GDM1 (cell line): Measurements from ENCODE around the gene ZBTB16.
A peak's percentile ranks its signal among the peaks of the same experiment; 100 is the strongest.

ENCODE experiments used
- DNase-seq: peaks from one replicate; lab custom pipeline; 2025; lab: John Stamatoyannopoulos, UW

The ZBTB16 gene

DNA sequence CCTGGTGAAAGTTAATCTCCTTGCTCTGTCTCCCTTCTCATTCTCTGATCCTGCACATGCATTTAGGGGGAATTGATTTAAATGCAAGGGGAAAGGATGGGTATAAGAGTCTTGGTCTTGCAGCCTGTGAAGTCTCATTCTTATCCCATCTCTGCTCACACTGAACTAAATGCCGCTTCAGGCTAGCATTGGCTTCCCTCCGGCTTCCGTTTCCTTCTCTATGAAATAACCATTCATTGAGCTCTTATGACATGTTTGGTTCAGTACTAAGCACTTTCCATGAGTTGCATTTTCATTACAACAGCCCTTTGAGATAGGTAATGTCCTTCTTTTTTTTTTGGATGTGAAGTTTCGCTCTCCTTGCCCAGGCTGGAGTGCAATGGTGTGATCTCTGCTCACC, 5.6 kb downstream of the ZBTB16 start:
- no peak for DNase-seq

DNA sequence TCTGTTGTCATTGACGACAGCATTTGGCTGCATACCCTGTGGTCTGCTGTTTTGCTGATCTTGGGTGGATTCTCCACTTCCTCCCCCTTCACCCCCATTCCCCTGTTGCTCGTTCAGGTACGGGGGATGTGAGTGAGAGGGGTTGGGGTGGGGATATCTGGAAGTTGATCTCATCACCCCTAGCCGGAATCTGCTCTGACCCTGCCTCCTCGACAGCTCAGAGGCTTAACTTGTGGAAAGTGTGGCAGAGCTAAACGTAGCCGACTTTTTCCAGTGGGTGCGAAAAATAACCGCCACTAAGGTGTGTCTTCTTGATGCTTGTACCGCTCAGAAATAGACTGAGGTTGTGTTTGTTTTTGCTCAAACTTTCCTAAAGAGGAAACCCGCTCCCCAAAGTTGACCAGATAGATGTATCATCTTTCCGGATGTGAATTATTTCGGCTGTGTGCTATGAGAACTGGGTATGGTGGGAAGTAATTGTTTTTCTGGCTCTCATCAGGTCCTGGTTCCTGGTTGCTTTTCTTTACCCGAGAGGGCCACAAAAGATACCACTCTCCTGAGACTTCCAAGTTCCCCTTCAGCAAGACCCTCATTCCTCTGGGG, 6.6 kb downstream of the ZBTB16 start:
- no peak for DNase-seq

DNA sequence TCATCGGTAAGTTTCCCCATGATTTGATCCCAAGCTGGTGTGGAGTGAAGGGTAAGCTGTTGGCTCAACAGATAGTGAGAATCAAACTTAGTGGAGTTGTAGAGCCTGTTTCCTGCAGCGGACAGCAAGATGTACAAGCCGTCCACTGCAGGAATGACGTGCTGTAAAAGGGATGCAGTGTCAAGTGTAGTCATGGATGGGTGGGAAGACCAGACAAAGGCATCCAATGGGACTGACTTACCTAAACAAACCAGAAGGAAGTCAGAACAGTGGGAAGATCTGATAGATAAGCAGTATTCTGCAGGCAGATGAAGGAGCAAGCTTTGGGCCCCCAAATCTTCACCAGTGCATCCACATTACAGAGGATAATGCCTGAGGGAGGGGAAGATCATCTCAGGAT, 8.8 kb downstream of the ZBTB16 start:
- DNase-seq = no peak

DNA sequence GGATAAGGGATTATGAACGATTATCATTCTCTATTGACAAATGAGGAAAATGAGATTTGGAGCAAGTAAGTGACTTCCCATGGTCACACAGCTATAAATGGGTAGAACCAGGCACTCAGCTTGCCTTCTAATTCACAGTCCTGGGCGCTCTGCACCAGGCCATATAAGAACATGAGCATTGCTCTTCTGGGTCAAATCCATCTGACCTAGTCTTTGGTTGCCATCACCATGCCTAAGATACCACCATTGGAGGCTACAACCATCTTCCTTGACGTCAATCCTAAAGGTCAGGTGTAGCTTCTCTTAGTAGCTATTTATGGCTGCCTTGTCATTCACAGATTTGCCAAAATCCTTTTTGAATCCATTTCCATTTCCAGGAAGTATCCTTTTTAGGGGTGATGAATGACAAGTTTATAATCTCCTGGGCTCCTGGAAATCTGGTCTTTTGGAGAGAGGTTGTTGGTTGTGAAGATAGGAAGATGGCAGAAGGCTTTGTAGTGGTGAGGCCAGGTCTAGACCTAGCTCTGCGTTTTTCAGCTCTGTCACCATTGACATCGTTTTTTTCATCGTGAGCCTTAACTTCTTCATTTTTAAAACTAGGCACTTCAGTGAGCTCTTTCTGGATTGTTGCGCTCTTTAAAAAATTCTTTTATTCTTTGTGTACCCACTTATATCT, 11.1 kb downstream of the ZBTB16 start:
- no peak for DNase-seq

DNA sequence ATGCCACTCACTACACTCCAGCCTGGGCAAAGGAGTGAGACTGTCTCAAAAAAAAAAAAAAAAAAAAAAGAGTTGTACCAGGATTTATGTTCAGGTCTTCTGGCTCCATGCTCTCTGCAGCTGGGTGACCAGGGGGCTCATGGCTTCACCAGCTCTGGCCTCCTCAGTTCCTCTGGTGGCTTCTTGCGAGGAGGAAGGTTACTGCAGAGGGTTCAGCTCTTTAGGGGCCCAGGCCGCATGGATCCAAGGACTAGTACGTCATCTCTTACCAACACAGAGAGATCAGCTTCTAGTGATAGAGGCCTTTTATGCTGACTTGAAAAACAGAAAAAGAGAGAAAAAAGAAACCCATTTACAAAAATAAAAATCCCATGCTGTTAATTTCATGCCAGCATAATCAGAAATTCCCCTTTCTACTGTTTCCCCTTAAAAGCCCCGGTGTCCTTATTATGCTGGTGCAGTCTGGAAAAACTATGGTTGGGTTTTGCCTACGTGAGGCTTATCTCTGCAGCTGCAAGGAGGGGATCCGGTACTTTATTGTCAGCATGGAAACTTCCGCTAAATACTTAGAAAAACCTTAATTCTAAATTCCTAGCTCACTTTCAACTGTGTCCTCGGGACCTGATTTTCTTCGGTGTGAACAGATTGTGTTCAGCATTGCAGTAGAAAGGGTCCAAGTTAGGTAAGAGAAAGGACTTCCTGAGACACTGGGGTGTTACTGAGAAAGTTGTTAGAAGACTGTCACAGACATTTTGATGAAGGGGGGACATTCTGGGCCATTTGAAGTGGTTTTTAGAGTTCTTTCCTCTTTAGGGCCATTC, 13.7 kb downstream of the ZBTB16 start:
- DNase-seq = no peak

DNA sequence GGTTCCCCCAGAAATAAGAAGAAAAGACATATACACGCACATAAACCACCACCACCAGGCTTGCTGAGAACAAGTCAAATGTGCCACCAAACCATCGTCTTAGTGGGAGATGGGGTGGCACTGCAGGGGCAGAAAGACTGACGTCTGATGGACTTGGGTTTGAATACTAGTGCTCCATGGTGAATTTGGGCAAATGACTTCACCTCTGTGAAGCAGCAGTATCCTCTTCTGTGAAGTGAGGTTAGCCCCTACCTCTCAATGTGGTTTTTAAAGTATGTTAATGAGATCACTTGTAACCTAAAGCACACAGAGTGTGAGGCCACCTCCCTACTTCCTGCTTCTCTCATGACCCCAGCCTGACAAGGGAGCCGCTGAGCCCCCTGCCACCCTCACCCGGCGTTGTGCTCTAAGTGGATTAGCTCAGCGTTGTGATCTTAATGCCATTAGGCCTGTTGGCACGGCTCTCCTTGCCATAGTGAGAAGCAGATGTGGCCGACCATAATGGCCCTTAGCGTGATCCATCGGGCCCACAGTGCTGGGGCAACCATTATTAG, 14.4 kb downstream of the ZBTB16 start:
- DNase-seq = no peak

DNA sequence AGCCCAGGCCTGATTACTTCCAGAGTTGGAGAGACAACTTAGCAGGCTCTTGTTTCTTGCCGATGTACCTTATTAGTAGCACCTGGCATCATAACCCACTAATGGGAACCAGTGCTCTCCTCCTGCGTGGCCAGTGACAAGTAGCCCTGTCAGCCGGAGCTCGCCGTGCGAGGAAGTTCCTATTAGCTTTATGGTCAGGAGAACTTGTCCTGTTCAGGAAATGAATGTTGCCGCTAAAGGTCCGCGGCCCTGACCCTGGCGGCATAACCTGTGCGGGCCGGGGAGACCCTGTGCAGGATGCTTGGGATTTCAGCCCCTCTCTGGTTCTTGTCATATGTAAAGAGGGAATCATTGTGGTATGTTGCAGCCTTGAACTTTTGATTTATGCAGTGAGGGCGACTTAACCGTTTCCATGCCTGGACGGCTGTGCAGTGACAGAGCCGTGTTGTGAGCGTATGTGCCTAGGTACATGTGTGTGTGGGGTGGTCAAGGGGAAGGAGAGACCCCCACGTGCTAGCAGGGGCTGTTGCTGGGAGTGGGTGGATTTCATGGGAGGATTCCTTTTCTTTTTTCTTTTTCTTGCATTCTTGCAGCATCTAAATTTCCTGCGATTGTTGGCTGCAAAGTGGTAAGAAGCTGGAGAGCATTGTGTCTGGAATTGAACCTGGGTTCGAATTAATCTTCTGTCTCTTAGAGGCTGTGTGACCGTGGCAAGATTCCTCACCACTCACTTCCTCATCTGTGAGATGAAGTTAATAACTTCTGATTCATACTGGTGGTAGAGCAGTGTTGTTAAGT, 15.2 kb downstream of the ZBTB16 start:
- no peak for DNase-seq

DNA sequence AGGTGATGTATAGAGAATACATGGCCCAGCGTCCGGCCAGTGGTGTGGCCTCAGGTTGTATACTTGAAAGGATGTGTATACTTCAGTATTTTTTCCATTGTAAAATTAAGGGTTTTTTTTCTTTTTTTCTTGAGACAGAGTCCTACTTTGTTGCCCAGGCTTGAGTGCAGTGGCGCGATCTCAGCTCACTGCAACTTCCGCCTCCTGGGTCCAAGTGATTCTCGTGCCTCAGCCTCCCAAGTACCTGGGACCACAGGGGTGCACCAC, 15.8 kb downstream of the ZBTB16 start:
- DNase-seq = no peak

DNA sequence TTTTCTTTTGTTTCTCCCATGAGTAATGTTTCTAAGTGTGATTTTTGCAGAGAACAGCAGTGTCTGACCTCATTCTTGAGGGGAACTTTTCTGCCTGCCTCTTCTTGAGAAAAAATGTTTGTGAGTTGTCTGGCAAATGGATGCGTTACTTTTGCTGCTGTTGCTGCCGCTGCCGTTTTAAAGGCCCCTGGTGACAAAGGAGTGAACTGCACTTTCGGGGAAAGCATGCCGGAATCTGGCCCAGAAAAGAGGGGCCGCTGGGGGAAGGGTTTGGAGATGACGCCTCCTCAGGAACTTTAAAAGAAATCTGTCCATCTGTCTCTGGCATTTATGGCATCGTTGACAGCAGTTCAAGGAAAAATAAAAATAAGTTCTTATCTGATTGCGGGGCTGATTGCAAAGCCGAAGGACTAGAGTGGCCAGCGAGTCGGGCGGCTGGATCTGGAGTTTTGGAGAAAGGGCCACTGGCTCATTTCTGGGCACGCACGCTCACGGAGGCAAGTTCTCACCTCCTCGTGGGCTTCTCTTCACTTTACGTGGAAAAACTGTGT, 16.5 kb downstream of the ZBTB16 start:
- DNase-seq = no peak

DNA sequence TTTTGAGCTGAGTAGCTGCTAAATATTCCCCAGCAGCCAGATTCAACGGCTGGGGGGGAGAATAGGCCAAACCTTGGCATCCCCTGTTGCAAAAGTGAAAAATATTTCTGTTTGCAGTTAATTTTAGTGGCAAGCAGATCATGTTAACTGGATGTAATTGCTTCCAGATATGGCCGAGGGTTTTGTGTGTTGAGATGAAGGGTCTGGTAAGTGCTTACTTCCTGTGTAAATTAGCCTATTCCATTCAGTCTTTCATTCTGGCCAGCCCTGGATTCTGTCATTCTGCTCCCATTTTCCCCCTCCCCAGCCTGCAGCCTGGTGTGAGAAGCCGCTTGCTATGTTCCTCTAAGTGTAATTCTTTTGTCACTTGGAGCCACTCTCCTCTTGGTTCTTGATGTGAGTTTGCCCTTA, 17.4 kb downstream of the ZBTB16 start:
- no peak for DNase-seq

DNA sequence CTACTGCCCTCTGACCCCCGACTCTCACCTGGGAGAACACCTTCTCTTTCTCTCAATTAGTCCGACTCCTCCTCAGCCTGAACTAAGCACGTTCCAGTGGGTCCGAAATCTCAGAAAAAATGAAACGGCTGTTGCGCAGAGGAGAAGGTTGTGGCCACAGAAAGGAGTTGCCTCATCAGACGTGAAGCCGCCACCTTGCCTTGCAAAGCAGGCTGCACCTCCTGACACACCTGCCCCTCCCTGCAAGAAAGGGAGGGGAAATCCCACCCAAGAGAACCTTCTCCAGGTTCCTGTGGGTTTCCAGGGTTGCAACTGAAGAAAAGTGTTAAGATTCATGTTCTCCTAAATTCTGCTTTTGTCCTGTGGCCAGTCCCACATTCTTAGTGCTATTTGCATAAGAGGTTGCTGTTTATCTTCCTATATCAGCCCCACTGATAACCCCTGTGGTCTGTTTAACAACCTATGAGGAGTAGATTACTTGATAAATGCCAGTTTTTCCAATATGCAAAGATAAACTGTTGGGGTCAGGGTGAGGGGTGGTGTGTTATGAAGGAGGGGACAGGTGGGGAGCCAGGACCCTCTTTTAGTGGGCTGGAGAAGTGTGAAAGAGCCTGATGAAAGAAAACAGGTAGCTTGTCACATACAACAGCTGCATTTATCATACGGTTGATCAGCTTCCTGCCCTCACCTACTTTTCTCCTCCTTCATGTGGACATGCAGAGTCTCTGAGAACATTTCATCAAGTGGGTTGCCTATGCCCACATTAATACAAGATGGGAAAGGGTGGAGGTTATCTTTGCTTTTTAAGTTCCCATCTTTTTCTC, 18.2 kb downstream of the ZBTB16 start:
- no peak for DNase-seq

DNA sequence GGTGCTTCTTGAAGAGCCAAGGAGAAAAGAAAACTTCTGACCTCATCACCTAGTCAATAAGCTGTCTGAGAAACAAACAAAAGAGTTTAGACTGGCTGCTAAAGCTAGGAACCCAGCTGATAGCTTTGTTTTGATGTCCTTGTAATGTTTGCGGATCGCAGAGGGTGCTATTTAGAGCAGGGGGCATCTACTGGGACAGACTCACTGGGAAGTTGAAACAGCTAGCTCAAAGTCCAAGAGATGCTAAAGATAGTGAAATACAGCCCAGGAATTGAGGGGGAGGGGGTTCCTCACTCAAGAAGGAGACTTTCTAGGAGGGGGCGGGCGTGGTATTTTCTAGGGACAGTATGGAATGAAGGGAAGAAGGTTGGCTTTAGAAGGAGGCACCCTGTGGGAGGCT, 18.9 kb downstream of the ZBTB16 start:
- DNase-seq = no peak

DNA sequence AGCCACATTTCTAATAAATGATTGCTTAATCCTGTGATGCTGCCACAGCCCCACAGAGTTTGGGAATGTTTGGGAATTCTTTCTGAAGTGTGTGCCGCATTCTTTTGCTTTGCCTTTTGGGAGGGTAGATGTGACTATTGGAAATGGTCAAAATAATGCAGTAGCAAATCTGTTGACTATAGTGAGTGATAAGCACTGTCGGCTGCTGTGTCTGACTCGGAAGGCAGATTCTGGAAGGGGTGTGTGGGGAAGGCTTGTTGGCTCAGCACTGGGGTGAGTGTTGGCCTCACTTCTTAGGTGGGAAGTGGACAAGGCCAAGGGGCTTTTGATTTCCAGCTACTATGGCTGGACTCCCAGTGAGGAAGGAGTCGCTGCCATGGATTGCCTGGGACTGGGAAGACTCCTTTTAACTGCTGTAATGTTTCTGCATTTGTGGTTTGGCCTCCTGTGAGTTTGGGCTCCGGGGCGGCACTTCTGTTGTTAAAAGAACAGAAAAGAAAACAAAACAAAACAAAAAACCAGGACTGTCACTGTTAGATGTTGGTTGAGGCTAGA, 20.1 kb downstream of the ZBTB16 start:
- no peak for DNase-seq

DNA sequence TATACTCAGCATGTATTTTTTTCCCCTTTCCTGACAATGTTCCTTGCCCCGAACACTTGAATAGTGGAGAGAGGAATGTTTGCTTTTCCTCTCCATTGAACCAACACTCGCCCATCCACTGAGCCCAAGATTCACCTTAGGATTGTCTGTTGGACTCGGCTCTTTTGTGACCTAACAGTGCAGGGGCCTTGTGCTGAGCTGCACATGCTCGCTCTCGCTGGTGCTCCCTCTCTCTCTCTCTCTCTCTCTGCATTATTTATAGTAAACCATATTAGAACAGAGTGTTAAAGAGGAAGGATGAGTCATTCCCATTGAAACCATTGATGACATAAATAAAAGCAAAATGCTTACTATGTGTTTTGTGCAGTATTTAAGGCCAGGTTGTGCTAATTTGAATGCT, 20.7 kb downstream of the ZBTB16 start:
- DNase-seq = no peak

DNA sequence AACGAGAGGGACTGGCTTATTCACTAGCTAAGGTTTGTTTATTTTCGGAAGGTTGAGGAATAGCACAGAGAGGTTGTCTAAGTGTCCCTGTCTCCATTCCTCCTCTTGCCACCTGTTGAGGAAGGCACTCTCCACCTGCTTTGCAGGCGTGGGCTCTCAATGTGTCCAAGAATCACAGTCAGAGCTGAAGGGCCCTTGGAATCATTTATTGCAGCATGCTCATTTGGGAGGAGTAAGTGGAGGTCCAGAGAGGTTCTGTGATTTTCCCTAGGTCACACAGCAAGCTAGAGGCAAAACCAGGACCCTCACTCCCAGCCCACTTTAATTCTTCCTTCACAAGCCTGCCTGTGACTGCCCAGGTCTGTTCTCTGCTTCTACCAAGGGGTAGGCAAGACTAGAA, 21.3 kb downstream of the ZBTB16 start:
- DNase-seq = no peak

DNA sequence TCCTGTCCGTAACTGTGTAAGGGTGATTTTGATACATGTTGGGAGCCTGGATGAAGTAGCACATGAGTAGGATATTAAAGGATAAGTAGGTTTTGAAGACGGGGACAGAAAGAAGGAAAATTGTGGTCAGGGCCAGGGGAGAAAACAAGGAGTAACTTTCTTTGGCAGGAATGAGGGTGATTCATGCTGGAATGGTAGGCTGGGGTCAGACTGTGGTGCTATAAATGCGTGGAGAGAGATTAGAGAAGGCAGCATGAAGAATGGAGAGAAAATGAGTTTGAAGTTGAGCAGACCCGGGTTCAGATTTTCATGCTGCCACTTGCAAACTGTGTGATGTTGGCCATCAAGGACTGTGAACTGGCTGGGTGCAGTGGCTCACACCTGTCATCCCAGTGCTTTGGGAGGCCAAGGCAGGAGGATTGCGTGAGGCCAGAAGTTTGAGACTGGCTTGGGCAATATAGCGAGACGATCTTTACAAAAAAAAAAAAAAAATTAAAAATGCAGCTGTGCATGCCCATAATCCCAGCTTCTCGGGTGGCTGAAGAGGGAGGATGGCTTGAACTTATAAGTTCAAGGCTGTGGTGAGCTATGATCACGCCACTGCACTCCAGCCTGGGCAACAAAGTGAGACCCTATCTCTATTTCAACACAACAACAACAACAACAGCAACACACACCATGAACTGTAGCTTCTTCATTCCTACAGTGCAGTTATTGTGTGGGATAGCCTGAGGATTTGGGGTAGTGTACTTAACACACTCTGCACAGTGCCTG, 22.3 kb downstream of the ZBTB16 start:
- DNase-seq = no peak

DNA sequence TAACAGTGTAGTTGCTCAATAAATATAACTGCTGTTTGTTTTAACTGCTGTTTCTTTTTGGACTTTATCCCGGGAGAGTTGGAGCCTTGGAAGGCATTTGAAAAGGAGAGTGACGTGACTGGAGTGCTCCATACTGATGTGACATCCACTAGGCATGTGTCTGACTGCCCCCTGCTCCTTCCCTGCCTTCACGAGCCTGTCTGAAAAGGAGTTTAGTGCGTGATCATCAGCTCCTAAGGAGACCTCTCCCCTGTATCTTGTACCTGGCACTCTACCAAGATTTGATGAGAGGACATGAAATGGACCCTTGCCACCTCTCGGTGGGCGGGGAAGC, 22.9 kb downstream of the ZBTB16 start:
- peak; percentile 69 for DNase-seq

DNA sequence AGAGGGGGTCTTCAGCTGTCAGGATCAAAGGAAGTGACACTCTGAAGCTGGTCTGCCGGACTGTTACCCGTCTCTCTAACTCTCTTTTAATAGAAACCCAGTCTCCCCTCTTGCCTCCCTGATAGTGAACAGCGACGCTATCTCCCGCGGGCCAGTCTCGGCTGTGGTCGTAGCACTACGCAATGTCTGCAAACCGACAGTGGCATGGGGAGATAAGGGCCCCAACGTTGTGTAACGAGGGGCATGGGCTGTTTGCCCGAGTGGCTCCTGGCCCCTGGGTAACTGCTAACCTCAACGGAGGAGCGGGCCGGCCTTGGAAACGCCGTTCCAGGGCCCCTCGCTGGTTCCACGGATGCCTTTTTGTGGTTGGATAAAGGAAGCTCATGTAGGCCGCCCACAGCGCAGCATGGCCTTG, 23.3 kb downstream of the ZBTB16 start:
- DNase-seq = peak; percentile 96

DNA sequence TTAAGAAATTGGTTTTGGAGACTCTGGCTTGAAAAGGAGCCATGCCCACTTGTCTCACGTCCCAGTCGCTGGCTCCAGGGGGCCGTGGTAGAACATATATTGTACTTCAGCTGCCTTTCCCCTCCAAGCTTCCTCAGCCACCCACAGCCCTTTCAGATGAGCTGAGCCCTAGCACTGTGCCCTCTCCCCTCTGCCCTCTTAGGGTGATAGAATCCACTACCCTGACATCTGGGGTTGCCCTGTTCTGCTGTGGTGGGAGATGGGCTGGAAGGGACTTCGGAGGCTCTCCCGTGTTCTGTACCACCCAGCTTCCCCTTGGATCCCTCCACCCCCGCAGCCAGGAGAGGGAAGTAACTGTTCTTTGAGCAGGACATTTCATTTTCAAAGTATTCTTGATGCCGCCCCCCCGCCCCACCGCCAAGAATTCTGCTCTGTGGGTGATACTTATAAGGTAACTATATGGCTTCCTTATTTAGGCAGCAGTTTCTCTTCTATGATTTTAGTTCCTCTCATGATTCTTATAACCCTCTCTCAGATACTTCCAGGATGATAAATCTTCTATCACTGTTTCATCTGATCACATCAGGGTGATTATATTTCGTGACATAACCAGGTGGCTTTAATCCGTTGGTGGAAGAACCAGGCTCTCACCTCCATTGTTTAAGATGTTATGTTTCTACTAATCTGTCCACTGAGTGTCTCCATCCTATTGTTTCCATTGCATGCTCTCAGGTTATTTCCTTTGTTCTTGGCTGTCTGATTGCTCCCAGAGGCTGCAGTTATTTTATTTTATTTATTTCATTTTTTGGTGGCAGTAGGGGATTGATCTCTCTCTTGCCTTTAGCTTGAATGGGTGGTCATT, 24.1 kb downstream of the ZBTB16 start:
- peak; percentile 40 for DNase-seq
